Smooth muscle cell of bladder (primary cell): Measurements from ENCODE around the gene PHF2. TPM values are rescaled to one million over a fixed set of nuclear protein-coding genes. Genes with fewer than 3 reads are reported as not detected.

ENCODE experiments used
- total RNA-seq: library from RNA; depleted of rRNA; stranded (reverse); fragments of >200 nt; gene quantifications from 2 replicates; pipeline ENCODE4 v1.2.3, GENCODE V29; 2014

Gene PHF2
- total RNA-seq: 12.1 and 12.3 TPM in 2 replicates

DNA sequence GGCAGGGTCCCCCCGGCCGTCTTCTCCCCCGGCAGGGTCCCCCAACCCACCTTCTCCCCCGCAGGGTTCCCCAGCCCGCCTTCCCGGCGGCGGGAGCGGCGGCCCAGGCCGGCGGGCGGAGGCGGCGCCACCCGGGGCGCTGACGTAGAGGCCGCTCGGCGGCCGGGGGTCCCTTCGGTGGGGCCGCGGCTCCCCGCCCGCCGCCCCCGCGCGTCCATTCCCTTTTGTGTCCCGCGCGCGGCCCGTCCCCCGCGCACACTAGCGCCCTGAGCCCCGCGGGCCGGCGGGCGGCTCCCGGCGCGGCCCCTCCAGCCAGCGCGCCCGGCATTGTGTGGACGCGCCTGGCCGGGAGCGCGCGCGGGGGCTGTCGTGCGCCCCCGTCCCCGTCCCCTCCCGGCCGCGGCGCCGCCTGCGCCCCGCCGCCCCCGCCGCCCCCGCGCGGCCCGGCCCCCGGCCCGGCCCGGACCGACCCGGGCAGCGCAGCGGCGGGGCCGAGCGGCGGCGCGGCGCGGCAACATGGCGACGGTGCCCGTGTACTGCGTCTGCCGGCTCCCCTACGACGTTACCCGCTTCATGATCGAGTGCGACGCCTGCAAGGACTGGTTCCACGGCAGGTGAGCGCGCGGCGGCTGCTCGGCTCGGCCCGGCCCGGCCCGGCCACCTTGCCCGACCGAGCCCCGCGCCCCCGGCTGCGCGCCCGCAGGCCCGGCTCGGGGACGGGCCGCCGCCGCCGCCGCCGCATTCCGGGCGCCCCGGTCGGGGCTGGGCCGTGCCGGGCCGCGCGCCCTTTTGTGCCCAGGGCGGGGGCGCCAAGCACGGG lies at the start of gene PHF2:
Gene PHF2, plus strand, starts transcription at position 327 of the 820 bp plus-strand sequence. Its CDS starts 190 bp downstream, at position 517.

Other genes with a start within 250 kb of the PHF2 start
- 83.1 and 95.7 TPM in 2 replicates for gene FAM120A, start 124.9 kb upstream of the PHF2 start, total RNA-seq
- gene FAM120AOS, start 123.0 kb upstream of the PHF2 start, total RNA-seq: 26.6 and 31.3 TPM in 2 replicates